MM.1S (cell line): Measurements from ENCODE around the gene DSCAM.

Experiments
- CTCF ChIP-seq: fragments of 300-600 bp; sonication (generic); IDR thresholded peaks from 2 replicates; pipeline ENCODE4 v1.5.1; 2016; ENCODE audit warnings: antibody characterized with exemption, low read length, mixed read lengths
- EZH2 ChIP-seq: fragments of 300-600 bp; sonication (generic); optimal IDR thresholded peaks from 2 replicates; pipeline ENCODE3; 2017; ENCODE audit warnings: low read depth, mild to moderate bottlenecking, antibody characterized with exemption, low read length, mixed read lengths
- EZH2phosphoT487 ChIP-seq: fragments of 300-600 bp; sonication (generic); IDR thresholded peaks from 2 replicates; pipeline ENCODE4 v1.6.1; 2018; ENCODE audit warnings: antibody characterized with exemption, low read length

- no peak for TF ChIP-seq CTCF
- TF ChIP-seq EZH2phosphoT487 = no peak
- no peak for TF ChIP-seq EZH2
These were observed 293.2 kb downstream of the DSCAM start for GRCh38 chr21:40553781-40554180.
